Colonic mucosa (tissue), 4 donors: ENCODE data around the gene IFI35. TPM values are rescaled to one million over a fixed set of nuclear protein-coding genes. Genes with fewer than 3 reads are reported as not detected.

Experiments used
- DNase-seq: peaks from one replicate; pipeline ENCODE4 v3.0.0-alpha.2; 2020
- H3K27ac ChIP-seq: fragments of 200-600 bp; one replicate; pipeline ENCODE4 v1.8.0; 2021
- H3K27me3 ChIP-seq: fragments of 200-600 bp; one replicate; pipeline ENCODE4 v1.8.0; 2021
- H3K36me3 ChIP-seq: fragments of 200-600 bp; one replicate; pipeline ENCODE4 v1.8.0; 2021
- H3K4me1 ChIP-seq: fragments of 200-600 bp; one replicate; pipeline ENCODE4 v1.8.0; 2021; ENCODE audit warnings: mild to moderate bottlenecking
- H3K4me3 ChIP-seq: fragments of 200-600 bp; one replicate; pipeline ENCODE4 v1.8.0; 2021
- H3K9ac ChIP-seq, 2 donors: one replicate each; pipeline ENCODE4 v1.7.0; 2013; ENCODE audit warnings: control low read depth in 2 of 2, low read depth in 2 of 2, low read length in 2 of 2
- H3K9me3 ChIP-seq: fragments of 200-600 bp; one replicate; pipeline ENCODE4 v1.8.0; 2021
- CTCF ChIP-seq: fragments of 200-600 bp; IDR thresholded peaks from one replicate; pipeline ENCODE4 v1.8.0; 2022; ENCODE audit warnings: antibody characterized with exemption, mild to moderate bottlenecking
- intact Hi-C: fragments of 100-400 bp; cut with DNase I; formaldehyde crosslinking; loops from one replicate; pipeline ENCODE4 v1.14.1; 2022
- total RNA-seq, 2 donors: library from RNA; stranded (reverse); fragmentation: NEBNext Ultra II Directional in 1 of 2; extraction: Animal tissue kit (Norgen Biotek cat#: 25700) in 1 of 2; gene quantifications; one replicate each; pipeline ENCODE4 v1.2.1, GENCODE V29; 2021
- donor health status: healthy.
- donor health status: DM: no; HTN: no; CAD: no.
- donor health status: DM: no; HTN: no; CAD: no.

Gene IFI35
- total RNA-seq, 2 donors from 2014 or later: 25.9 to 27.9 TPM

GRCh38 chr17:43003542-43004172 is 2.9 kb upstream of the IFI35 start:
- Histone ChIP-seq H3K36me3 (peaks cover 10% of the 10 kb centered on the region), H3K27ac (no peak overlapping the region), H3K4me3 (no peak overlapping the region), H3K9me3 (no peaks in the 10 kb centered on the region), H3K4me1 (peaks cover 12% of the 10 kb centered on the region), H3K9ac (no peak overlapping the region), H3K27me3 (no peaks in the 10 kb centered on the region)
- DNase-seq: no peak
- no peak for TF ChIP-seq CTCF
- intact Hi-C loops: no loop called here

GRCh38 chr17:43010667-43011308 is 4.2 kb downstream of the IFI35 start:
- Histone ChIP-seq H3K9ac (peak overlapping the region; percentile 29 to 31), H3K27me3 (no peaks in the 10 kb centered on the region), H3K4me3 (no peak overlapping the region), H3K36me3 (no peaks in the 10 kb centered on the region), H3K9me3 (no peaks in the 10 kb centered on the region), H3K27ac (peak overlapping the region; percentile 69), H3K4me1 (peaks cover 3% of the 10 kb centered on the region)
- TF ChIP-seq CTCF: no peak
- intact Hi-C loops: no loop called here
- peak; percentile 89 for DNase-seq

GRCh38 chr17:43011728-43012472 is 5.3 kb downstream of the IFI35 start:
- Histone ChIP-seq H3K9me3 (no peaks in the 10 kb centered on the region), H3K36me3 (no peaks in the 10 kb centered on the region), H3K27me3 (no peaks in the 10 kb centered on the region), H3K4me1 (peaks cover 3% of the 10 kb centered on the region), H3K27ac (peak overlapping the region; percentile 25), H3K4me3 (no peak overlapping the region), H3K9ac (peak overlapping the region in 1 of 2 donors; percentile 54)
- intact Hi-C loops: no loop called here
- DNase-seq: no peak
- TF ChIP-seq CTCF: no peak

- peaks cover 3% of the 10 kb centered on the region for H3K4me1 ChIP-seq
- H3K9ac ChIP-seq: no peak overlapping the region
- TF ChIP-seq CTCF: no peak
- no peak overlapping the region for H3K27ac ChIP-seq
- no peak overlapping the region for H3K4me3 ChIP-seq
- intact Hi-C loops: no loop called here
- DNase-seq: no peak
- H3K27me3 ChIP-seq: no peaks in the 10 kb centered on the region
- H3K36me3 ChIP-seq: no peaks in the 10 kb centered on the region
- H3K9me3 ChIP-seq: no peaks in the 10 kb centered on the region
Measured at GRCh38 chr17:43013296-43013695, 6.7 kb downstream of the IFI35 start.

- H3K27me3 ChIP-seq: no peaks in the 10 kb centered on the region
- H3K36me3 ChIP-seq: no peaks in the 10 kb centered on the region
- peaks cover 3% of the 10 kb centered on the region for H3K4me1 ChIP-seq
- H3K27ac ChIP-seq: no peak overlapping the region
- H3K4me3 ChIP-seq: no peak overlapping the region
- no peak for TF ChIP-seq CTCF
- no peak for DNase-seq
- no peaks in the 10 kb centered on the region for H3K9me3 ChIP-seq
- H3K9ac ChIP-seq: no peak overlapping the region
- intact Hi-C loops: no loop called here
Measured at GRCh38 chr17:43014020-43014648, 7.5 kb downstream of the IFI35 start.
